Middle frontal gyrus (tissue), 1 donor: ENCODE data around the gene BSN.
A peak's percentile ranks its signal among the peaks of the same experiment; 100 is the strongest.

ENCODE experiments used
- DNase-seq: peaks from one replicate; pipeline ENCODE4 v3.0.0-alpha.2; 2015; ENCODE audit warnings: low spot score; ENCODE audit errors: extremely low spot score

The BSN gene

DNA sequence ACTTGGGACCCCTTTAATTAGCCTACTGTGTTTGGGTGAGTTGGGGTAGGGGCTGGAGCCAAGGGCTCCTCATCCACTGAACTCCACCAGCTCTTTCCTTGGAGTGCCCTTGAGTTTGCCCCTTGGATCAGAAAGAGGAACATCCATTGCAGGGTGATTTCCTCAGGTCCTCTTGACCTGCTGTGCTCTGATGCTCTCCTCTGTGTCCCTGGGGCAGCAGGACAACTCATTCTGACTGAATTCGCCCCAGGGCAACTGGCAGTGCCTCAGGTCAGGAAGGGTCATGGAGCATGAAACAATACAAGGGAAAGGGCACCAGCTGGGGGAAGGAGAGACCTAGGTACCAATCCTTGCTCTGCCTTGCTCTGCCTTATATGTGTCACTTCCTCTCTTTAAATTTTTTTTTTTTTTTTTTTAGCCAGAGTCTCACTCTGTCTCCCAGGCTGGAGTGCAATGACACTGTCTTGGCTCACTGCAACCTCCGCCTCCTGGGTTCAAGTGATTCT, 47.8 kb downstream of the BSN start:
- no peak for DNase-seq

DNA sequence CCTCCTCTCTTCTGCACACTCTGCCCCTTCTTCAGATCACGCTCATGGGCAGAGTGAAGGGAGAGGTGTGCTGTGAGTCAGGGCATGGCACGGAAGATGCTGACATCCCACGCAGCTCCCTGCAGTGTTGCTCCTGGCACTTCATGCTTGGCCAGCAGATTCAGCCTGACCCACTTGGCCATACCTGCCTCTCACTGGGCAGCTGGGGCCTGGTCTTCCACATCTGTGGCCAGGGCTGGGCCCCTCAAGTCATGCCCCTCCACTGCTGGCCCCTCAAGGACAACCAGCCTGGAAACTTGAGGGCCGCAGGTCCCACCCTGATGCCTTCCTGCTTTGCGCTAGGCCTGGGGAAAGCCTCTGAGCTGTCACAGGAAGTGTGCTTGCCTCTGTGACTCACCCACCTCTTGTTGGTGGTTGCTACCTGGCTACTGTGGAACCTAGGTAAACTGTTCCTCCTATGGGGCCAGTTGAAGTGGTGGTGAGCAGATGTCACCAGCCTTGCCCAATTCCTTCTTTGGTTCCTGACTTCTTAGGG, 48.7 kb downstream of the BSN start:
- DNase-seq: no peak

DNA sequence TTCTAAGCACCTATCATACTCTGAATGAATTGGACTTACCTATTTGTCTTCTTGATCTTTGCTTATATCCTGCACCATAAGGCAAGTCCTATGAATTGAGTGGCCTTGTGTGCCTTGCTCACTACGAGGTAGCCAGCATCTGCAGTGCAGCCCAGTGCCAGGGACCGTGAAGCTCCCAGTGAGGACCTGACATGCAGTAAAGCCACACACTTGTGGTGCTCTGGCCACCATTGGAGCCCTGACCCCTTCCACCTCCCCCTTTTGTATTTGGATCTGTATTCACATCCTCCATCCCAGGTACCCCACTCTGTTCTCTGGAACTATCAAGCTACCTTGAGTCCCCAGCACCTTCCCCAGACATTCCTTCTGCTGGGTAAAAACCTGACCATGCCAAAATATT, 52.1 kb downstream of the BSN start:
- DNase-seq: no peak

DNA sequence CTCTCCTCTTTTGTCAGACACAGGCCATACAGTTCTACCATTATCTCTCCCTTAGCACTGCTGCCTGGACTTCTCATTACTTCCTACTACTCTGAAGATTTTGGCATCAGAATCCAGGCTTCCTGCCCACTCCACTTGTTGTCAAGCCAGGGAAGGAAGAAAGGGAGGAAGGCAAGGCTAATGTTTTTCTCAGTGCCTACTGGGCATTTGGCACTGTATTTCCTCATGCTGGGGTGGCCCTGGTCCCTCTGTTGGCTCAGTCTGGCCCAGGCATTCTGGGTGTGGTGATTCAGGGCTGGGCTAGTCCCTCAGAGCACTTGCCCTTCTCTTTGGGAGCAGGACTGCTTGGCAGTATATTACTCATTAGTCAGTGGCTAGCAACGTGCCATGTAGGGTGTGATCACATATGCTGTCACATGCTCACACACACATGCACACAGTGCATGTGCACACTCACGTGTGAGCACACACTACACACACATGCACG, 52.9 kb downstream of the BSN start:
- peak; percentile 18 for DNase-seq

DNA sequence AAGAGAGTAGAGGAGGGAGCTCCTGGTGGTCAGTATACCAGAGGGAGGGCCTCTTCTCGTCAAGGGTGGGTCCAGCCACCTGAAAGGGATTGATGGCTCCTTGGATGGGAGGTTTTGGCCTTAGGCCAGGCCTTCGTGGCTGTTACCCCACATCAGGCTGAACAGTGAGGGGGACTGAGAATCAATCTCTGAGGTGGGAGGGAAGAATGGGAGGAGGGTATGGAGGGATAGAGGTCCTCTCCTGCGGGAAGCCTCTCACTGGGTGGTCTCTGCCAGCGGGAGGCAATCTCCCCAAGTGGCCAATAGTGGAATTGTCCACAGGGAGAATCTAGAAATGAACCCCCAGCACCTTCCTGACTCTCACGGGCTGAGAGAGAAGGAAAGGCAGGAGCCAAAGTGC, 53.5 kb downstream of the BSN start:
- no peak for DNase-seq

- DNase-seq: no peak
Measured at GRCh38 chr3:49609314-49609713, 55.0 kb downstream of the BSN start.

DNA sequence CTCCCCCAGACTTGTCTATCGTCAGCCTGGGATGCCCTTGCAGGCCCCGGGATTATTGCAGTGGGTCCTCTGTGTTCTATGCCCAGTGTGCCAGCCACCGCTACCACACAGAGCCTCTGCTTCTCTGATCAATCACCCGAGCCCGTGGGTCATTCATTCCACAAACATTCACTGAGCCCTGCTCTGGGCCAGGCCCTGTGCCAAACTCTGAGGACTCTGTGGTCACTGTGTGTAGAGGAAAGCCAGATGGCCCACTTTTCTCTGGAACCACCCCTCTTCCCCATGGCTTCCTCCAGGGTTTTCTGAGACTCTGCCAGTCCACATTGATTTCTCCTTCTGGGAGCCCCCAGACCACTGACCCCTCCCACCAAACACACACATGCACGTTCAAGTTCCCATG, 55.5 kb downstream of the BSN start:
- DNase-seq: no peak

DNA sequence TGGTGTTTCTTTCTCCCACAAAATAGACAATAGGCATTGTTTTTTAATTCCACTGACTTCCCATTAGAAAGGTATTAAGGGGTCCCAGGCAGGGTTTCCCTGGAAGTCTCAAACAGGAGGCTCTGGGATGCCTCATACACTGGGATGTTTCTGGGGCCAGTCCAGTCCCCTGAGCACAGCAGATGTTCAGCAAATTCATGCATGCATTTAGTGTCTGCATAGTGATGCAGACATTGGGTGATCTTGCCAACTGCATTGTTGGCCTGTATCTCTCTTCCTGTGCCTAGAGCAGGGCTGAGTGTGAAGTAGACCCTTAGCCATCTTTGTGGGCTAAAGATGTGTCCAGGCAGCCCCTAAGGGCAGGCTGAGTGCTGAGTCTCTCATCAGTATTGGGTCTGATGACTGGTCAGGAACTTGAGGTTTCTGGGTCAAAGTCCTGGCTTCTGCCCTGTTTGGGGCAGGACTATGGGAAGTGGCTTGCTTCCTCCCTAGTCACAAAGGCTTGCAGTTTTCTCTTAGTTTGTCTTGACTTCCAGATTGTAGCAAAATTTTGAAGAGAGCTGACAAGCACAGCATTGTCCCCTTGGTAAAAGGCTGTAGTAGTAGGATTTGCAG, 56.5 kb downstream of the BSN start:
- DNase-seq: no peak

DNA sequence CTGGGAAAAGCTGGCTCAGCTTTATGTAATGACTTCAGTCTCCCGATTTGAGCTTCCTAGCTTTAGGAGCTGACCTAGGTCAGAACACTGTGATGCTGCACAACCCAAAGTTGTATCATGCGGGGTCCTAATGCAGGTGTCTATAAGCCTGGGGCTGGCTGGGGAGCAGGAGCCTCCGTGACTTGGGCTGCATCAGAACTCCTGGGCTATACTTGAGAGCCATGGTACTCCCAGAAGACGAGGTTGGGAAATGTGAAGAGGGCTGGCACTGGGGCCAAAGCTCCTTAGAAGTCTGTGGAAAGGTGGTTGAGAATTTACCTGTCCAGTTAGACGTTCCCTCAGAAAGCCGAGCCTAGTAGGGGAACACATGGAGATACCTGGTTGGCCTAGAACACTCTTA, 57.0 kb downstream of the BSN start:
- no peak for DNase-seq

- no peak for DNase-seq
Measured at GRCh38 chr3:49611719-49612118, 57.4 kb downstream of the BSN start.

DNA sequence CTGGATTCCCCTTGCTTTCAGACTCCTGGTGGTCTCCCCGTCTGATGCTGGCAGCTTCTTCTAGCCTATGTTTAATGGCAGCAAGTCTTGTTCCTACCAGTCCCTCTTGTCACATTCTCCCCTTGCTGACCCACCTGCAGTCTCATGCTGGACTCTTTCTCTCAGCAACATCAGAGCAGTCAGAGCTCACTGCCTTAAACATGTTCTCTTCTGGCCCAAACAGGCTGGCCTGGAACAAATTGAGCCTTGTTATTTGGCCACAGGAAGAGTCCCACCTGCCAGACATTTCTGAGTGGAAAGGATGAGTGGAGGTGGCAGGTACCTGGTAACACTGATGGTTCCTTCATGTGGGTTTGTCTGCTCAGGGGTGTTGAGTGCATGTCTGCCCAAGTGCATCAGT, 60.7 kb downstream of the BSN start:
- no peak for DNase-seq

DNA sequence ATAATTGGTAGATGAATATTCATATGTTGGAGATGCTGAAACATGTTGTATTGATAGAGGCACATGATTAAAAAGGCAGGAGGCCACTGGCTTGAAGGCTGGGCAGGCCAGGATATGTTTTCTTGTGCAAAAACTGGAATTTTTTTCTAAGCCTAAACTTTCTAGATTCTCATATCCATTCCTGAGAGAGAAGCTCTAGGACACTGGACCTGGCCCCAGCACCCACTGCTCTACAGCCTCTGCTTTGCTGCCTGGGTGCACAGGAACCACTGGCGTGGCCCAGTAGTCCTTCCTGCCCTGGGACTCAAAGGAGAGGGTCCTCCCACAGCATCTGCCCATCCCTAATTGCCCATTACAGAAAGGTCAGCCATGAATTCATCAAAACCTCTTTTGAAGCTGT, 61.8 kb downstream of the BSN start:
- no peak for DNase-seq

GRCh38 chr3:49616491-49616941, 62.2 kb downstream of the BSN start:
- no peak for DNase-seq

GRCh38 chr3:49617390-49618013, 63.2 kb downstream of the BSN start:
- DNase-seq: no peak

DNA sequence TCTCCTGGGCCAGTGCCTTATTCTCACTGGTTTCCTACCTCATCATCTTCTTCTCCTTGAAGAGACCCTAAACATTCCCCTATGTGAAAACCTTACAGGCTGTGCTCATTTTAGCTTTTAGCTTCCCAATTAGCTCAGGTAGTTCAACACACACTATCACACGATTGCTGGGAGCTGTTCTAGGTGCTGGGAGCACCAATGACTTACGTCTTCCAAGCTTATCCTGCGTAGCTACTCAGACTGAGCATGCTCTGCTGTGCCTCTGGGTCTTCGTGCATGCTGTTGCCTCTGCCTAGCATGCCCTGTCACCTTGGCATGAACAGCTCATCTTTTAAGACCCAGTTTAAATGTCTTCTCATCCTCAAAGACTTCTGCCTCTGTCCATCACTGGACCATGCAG, 64.1 kb downstream of the BSN start:
- DNase-seq: no peak

GRCh38 chr3:49619649-49620048, 65.4 kb downstream of the BSN start:
- DNase-seq: no peak

DNA sequence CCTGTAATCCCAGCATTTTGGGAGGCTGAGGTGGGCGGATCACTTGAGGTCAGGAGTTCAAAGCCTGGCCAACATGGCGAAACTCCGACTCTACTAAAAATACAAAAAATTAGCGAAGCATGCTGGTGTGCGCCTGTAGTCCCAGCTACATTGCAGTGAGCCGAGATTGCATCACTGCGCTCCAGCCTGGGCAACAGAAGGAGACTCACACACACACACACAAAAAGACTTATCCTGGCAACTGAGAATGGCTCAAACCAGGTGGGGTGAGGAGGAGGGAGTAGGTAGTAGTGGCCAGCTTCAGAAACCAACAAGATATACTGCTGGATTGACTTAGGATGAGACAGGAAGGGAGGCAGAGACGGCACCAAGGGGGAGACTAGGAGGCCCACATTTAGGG, 66.5 kb downstream of the BSN start:
- no peak for DNase-seq

- no peak for DNase-seq
Measured at GRCh38 chr3:49623071-49623470, 68.8 kb downstream of the BSN start.

- DNase-seq: no peak
Measured at GRCh38 chr3:49625071-49625470, 70.8 kb downstream of the BSN start.

DNA sequence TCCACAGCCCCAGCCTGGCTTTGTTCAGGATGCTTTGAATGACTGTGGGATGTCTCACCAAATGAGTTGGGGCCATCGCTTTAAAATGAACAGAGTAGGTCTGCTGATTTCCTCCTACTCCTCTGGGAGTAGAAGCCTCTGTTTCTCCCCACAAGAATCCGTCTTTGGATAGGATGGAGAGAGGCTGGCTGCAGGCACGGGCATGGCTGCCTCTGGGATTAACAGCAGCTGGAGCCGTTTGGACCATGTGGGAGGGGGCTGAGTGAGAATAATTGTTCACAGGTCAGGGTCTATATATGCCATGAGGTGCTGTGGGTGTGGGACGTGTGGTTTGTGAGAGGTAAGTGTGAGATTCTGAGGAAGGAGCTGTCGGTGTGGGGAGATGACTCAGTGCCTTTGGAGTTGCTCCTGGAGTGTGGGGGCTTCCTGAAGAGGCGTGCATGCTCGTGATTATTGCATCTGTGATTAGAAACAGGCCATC, 71.9 kb downstream of the BSN start:
- DNase-seq: peak; percentile 22

DNA sequence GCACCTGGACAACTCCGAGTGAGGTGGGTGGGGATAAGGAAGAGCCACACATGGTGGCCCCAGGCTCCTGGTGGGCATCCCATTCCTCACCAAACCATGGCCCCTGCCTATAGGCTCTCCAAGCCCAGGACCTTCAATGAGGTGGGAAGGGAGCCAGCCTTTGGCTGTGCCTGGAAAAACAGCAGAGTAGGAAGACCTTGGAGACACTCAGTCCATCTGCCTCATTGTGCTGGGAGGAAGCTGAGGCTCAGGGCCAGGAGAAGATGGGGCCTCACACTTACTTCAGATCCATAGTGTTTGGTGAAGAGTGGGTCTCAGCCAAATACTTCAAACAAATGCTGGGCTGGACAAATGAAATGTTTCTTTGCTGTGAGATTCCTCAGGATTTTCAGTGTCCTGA, 72.5 kb downstream of the BSN start:
- DNase-seq: no peak

DNA sequence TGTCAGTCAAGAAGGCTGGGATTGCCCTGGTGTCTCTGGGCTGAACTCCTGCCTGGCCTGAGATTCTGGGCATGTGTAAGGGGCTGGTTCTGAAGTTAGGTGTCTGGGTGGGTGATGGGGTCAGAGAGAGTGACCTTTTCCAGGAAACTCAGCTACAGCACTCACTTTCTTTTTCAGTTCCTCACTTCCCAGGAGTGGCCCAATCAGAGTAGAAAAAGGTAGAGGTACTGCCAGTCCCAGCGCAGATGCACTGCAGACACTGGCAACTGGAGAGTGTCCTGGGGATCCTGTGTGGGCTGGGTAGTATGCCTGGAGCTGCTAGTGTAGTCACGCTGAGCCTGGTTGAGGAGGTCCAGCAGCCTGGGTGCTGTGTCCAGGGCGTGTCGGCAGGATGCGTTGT, 73.4 kb downstream of the BSN start:
- no peak for DNase-seq

DNA sequence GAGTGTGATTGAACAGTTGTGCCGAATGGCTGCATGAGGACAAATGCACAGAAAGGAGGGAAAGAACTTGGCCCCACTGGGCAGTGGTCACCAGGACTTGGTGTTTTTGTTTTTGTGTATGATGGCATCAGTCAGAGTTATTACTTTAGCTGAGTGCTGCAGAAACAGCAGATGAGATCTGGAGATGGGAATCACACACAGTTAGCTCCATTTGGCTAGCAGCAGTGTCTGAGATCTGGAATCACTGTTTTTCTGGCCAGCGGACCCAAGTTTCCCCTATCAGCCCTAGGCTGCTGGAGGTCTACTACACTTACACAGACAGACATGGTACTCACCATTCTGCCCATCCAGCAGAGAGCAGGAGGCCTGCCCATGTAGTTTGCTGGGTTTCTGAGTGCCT, 74.0 kb downstream of the BSN start:
- DNase-seq: no peak
